Neural cell (in vitro differentiated cells): ENCODE measurements around the gene HIVEP3. TPM values are rescaled to one million over a fixed set of nuclear protein-coding genes. Genes with fewer than 3 reads are reported as not detected.

ENCODE experiments used
- H2AFZ ChIP-seq: fragments of 200-600, 300-800 bp; sonication (generic), shearing (Covaris generic); 2 replicates; pipeline ENCODE4 v1.6.0; 2014; ENCODE audit warnings: low read depth, mild to moderate bottlenecking, antibody characterized with exemption, low read length, moderate library complexity
- H3F3A ChIP-seq: fragments of 200-600 bp; shearing (Covaris generic); 2 replicates; pipeline ENCODE4 v1.6.1; 2016; ENCODE audit warnings: mild to moderate bottlenecking, moderate library complexity, mixed read lengths, antibody characterized with exemption, low read length; ENCODE audit not compliant: insufficient read depth, poor library complexity, severe bottlenecking
- H3K27ac ChIP-seq: fragments of 200-600, 300-800 bp; sonication (generic), shearing (Covaris generic); 2 replicates; pipeline ENCODE4 v1.5.1; 2014; ENCODE audit warnings: mild to moderate bottlenecking, low read length, moderate library complexity
- H3K27me3 ChIP-seq: fragments of 300-800, 200-600 bp; sonication (generic), shearing (Covaris generic); 2 replicates; pipeline ENCODE4 v1.6.0; 2014; ENCODE audit warnings: mild to moderate bottlenecking, low read depth, low read length, moderate library complexity; ENCODE audit not compliant: insufficient read depth
- H3K36me3 ChIP-seq: fragments of 300-800, 200-600 bp; sonication (generic), shearing (Covaris generic); 2 replicates; pipeline ENCODE4 v1.5.1; 2014; ENCODE audit warnings: mild to moderate bottlenecking, antibody characterized with exemption, low read length, moderate library complexity; ENCODE audit not compliant: insufficient read depth
- H3K4me2 ChIP-seq: fragments of 300-800, 200-600 bp; sonication (generic), shearing (Covaris generic); 2 replicates; pipeline ENCODE4 v1.6.0; 2014; ENCODE audit warnings: mild to moderate bottlenecking, low read length
- H3K4me3 ChIP-seq: fragments of 300-800, 200-600 bp; sonication (generic), shearing (Covaris generic); 2 replicates; pipeline ENCODE4 v1.5.1; 2014; ENCODE audit warnings: mild to moderate bottlenecking, low read length, moderate library complexity
- H3K79me2 ChIP-seq: fragments of 200-600 bp; shearing (Covaris generic); replicated peaks from 2 replicates; pipeline ENCODE4 v1.6.0; 2014; ENCODE audit warnings: mild to moderate bottlenecking, low read length, moderate library complexity; ENCODE audit not compliant: insufficient read depth
- H3K9ac ChIP-seq: fragments of 300-800, 200-600 bp; sonication (generic), shearing (Covaris generic); 2 replicates; pipeline ENCODE4 v1.6.1; 2016; ENCODE audit warnings: mild to moderate bottlenecking, low read length, mixed read lengths
- H3K9me2 ChIP-seq: fragments of 200-600 bp; shearing (Covaris generic); 2 replicates; pipeline ENCODE4 v1.6.1; 2016; ENCODE audit warnings: mild to moderate bottlenecking, low read length, mixed read lengths; ENCODE audit not compliant: insufficient read depth
- H3K9me3 ChIP-seq: fragments of 200-600, 300-800 bp; sonication (generic), shearing (Covaris generic); 2 replicates; pipeline ENCODE4 v1.6.1; 2016; ENCODE audit warnings: mild to moderate bottlenecking, mixed run types, low read length, moderate library complexity, mixed read lengths
- H4K20me1 ChIP-seq: fragments of 200-600 bp; shearing (Covaris generic); 2 replicates; pipeline ENCODE4 v1.6.1; 2016; ENCODE audit warnings: mild to moderate bottlenecking, mixed run types; ENCODE audit not compliant: insufficient read depth
- CTCF ChIP-seq: fragments of 450-650 bp; IDR thresholded peaks from 2 replicates; pipeline ENCODE4 v1.5.1; 2014; ENCODE audit warnings: antibody characterized with exemption, mild to moderate bottlenecking, moderate library complexity; ENCODE audit not compliant: poor library complexity, severe bottlenecking
- EP300 ChIP-seq: fragments of 450-650 bp; conservative IDR thresholded peaks from 2 replicates; pipeline ENCODE4 v1.6.1; 2014; ENCODE audit warnings: antibody characterized with exemption, mild to moderate bottlenecking, moderate library complexity; ENCODE audit not compliant: poor library complexity, severe bottlenecking
- EZH2 ChIP-seq: fragments of 200-600, 300-800 bp; shearing (Covaris generic), sonication (generic); IDR thresholded peaks from 2 replicates; pipeline ENCODE4 v1.6.1; 2014; ENCODE audit warnings: antibody characterized with exemption, low read length, borderline replicate concordance, mild to moderate bottlenecking; ENCODE audit not compliant: insufficient read depth, poor library complexity, severe bottlenecking
- MXI1 ChIP-seq: fragments of 450-650 bp; conservative IDR thresholded peaks from 2 replicates; pipeline ENCODE4 v1.6.1; 2014; ENCODE audit warnings: antibody characterized with exemption, mild to moderate bottlenecking; ENCODE audit not compliant: poor library complexity, severe bottlenecking
- POLR2AphosphoS5 ChIP-seq: IDR thresholded peaks from 2 replicates; pipeline ENCODE4 v1.6.1; 2012
- RAD21 ChIP-seq: fragments of 450-650 bp; conservative IDR thresholded peaks from 2 replicates; pipeline ENCODE4 v1.6.1; 2014; ENCODE audit warnings: antibody characterized with exemption, mild to moderate bottlenecking, moderate library complexity
- SMC3 ChIP-seq: fragments of 450-650 bp; conservative IDR thresholded peaks from 2 replicates; pipeline ENCODE4 v1.6.1; 2014; ENCODE audit warnings: antibody characterized with exemption, mild to moderate bottlenecking, moderate library complexity; ENCODE audit not compliant: poor library complexity
- TAF1 ChIP-seq: IDR thresholded peaks from 2 replicates; pipeline ENCODE4 v1.6.1; 2012; ENCODE audit warnings: low read depth
- polyA plus RNA-seq: library from polyadenylated mRNA; depleted of rRNA; stranded (reverse); fragments of >200 nt; gene quantifications from 2 replicates; pipeline ENCODE4 v1.2.3, GENCODE V29; 2014
- TF ChIP-seq, protein P1 (sequence below): IDR thresholded peaks from 2 replicates; pipeline ENCODE4 v1.6.1; 2012; ENCODE audit warnings: borderline replicate concordance

HIVEP3 gene
- polyA plus RNA-seq, 1 donor from 2014 or later = 2.6 TPM

DNA sequence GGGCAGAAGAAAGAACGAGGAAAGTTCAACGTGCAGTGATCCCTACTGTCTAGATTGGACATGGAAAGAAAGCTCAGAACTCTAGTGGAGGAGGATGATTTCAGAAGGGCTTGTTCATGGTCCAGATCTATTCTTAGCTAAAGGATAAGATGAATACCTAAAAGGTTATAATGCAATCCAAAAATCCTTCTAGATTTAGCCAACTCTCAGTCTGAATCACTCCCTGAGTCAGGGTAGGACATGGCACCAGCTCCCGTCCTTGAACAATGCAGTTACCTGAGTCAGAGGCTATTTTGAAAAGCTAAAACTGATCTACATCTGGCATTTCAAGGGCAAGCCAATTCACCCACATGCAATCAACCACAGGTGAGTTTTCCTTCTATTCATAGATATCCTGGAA is 38.8 kb upstream of the HIVEP3 start:
- Histone ChIP-seq H3F3A (no peaks in the 10 kb centered on the region), H3K4me3 (no peak overlapping the region), H4K20me1 (no peaks in the 10 kb centered on the region), H3K9ac (no peak overlapping the region), H3K9me3 (no peaks in the 10 kb centered on the region), H3K79me2 (no peaks in the 10 kb centered on the region), H2AFZ (no peak overlapping the region), H3K9me2 (no peaks in the 10 kb centered on the region), H3K27ac (no peak overlapping the region), H3K36me3 (no peaks in the 10 kb centered on the region), H3K27me3 (no peaks in the 10 kb centered on the region), H3K4me2 (no peak overlapping the region)
- no peak for TF ChIP-seq RAD21
- TF ChIP-seq CTCF = no peak
- no peak for TF ChIP-seq SMC3
- no peak for TF ChIP-seq TAF1
- TF ChIP-seq, protein P1, sequence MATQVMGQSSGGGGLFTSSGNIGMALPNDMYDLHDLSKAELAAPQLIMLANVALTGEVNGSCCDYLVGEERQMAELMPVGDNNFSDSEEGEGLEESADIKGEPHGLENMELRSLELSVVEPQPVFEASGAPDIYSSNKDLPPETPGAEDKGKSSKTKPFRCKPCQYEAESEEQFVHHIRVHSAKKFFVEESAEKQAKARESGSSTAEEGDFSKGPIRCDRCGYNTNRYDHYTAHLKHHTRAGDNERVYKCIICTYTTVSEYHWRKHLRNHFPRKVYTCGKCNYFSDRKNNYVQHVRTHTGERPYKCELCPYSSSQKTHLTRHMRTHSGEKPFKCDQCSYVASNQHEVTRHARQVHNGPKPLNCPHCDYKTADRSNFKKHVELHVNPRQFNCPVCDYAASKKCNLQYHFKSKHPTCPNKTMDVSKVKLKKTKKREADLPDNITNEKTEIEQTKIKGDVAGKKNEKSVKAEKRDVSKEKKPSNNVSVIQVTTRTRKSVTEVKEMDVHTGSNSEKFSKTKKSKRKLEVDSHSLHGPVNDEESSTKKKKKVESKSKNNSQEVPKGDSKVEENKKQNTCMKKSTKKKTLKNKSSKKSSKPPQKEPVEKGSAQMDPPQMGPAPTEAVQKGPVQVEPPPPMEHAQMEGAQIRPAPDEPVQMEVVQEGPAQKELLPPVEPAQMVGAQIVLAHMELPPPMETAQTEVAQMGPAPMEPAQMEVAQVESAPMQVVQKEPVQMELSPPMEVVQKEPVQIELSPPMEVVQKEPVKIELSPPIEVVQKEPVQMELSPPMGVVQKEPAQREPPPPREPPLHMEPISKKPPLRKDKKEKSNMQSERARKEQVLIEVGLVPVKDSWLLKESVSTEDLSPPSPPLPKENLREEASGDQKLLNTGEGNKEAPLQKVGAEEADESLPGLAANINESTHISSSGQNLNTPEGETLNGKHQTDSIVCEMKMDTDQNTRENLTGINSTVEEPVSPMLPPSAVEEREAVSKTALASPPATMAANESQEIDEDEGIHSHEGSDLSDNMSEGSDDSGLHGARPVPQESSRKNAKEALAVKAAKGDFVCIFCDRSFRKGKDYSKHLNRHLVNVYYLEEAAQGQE = no peak
- TF ChIP-seq MXI1 = no peak
- TF ChIP-seq POLR2AphosphoS5 = no peak
- TF ChIP-seq EZH2 = no peak
- no peak for TF ChIP-seq EP300

GRCh38 chr1:41955461-41956159 is 36.9 kb upstream of the HIVEP3 start:
- Histone ChIP-seq H3K9me2 (no peaks in the 10 kb centered on the region), H2AFZ (no peak overlapping the region), H3K27ac (no peak overlapping the region), H3K4me2 (no peak overlapping the region), H3K36me3 (no peaks in the 10 kb centered on the region), H3K9me3 (no peaks in the 10 kb centered on the region), H3K27me3 (no peaks in the 10 kb centered on the region), H3K9ac (no peak overlapping the region), H3K79me2 (no peaks in the 10 kb centered on the region), H3F3A (no peaks in the 10 kb centered on the region), H4K20me1 (no peaks in the 10 kb centered on the region), H3K4me3 (no peak overlapping the region)
- TF ChIP-seq, protein P1 = no peak
- no peak for TF ChIP-seq CTCF
- TF ChIP-seq SMC3 = no peak
- TF ChIP-seq EZH2 = no peak
- TF ChIP-seq EP300 = no peak
- TF ChIP-seq POLR2AphosphoS5 = no peak
- TF ChIP-seq MXI1 = no peak
- no peak for TF ChIP-seq TAF1
- no peak for TF ChIP-seq RAD21
